Raji (cell line): ENCODE results near the gene CACNA1B.

ENCODE experiments used
- POLR2A ChIP-seq: IDR thresholded peaks from 2 replicates; pipeline ENCODE4 v1.6.1; 2011; ENCODE audit warnings: low read depth, low read length, control low read depth; ENCODE audit not compliant: insufficient read depth

Gene CACNA1B

DNA sequence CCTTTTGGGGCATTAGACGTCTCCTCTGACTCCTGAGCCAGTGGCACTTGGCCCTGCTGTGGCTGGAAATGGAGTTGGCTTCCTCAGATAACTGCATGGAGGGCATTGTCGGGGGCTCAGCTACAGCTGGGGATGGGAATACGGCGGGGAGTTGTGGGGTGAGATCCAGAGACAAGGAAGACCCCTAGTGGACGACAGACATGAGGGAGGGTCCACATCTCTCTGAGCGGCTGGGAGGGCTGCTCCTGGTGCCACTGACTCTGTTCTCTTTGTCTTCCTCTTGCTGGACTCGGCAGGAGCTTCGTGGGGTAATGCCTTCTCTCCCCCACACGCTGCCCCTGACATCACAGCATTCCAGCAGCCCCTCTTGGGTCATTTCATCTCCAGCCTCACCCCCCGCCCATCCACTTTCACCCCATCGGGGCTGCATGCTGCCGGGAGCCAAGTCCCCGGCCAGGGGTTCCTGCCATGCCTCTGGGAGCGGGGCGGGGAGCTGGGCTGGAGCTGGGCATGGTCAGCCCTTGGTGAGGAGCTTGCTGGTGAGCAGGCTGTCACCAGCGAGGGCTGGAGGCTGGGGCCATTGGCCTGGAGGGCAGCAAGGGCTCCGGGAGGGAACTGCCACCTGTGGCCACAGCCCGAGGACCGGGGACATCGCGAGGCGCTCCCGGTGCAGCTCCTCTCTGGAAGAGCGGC is 172.3 kb downstream of the CACNA1B start:
- no peak for TF ChIP-seq POLR2A

- no peak for TF ChIP-seq POLR2A
Measured at GRCh38 chr9:138050472-138051330, 173.1 kb downstream of the CACNA1B start.

DNA sequence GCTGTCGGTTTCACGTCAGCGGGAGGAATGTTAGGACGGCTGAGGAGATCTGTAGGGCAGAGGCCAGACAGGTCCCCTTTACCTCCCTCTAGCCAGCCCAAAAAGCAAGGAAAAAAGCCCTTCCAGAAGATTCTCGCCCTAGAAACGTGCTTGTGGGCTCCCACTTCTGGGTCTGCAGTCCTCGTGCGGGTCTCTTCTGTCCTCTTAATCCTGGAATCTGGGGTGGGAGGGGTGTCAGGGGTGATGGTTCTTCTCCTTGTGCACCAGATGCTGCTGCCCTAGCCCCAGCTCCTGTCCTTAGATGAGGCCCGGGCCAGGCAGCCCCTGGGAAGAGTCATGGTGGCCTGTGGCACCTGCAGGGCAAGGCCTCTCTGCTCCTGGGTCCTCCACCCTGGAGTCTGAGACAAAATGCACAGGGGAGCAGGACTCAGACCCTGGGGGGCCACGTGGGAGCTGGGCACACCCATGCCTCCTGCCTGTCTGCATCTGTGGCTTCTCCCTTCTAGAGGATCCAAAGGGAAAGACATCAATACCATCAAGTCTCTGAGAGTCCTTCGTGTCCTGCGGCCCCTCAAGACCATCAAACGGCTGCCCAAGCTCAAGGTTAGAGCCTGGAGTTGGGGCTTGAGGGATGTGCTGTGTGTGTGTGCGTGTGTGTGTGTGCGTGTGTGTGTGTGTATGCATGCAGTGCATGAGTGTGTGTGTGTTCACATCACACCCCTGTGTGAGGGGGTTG is 174.2 kb downstream of the CACNA1B start:
- TF ChIP-seq POLR2A = no peak

DNA sequence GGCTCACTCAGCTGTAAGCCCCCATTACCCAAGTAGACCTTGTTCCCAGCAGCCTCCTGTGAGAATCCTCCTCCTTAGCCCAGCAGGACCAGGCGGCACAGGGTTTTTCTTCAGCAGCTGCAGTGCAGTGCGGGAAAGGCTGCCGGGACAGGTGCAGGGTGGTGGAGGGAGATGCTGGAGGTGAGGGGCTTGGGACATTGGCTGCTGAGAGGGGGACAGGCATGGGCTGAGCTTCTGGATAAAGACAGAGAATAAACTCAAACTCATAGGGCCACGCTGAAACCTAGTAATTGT is 174.7 kb downstream of the CACNA1B start:
- TF ChIP-seq POLR2A = no peak

GRCh38 chr9:138052635-138053320 is 175.2 kb downstream of the CACNA1B start:
- TF ChIP-seq POLR2A = no peak

- TF ChIP-seq POLR2A = no peak
Measured at GRCh38 chr9:138053321-138053868, 175.8 kb downstream of the CACNA1B start.

DNA sequence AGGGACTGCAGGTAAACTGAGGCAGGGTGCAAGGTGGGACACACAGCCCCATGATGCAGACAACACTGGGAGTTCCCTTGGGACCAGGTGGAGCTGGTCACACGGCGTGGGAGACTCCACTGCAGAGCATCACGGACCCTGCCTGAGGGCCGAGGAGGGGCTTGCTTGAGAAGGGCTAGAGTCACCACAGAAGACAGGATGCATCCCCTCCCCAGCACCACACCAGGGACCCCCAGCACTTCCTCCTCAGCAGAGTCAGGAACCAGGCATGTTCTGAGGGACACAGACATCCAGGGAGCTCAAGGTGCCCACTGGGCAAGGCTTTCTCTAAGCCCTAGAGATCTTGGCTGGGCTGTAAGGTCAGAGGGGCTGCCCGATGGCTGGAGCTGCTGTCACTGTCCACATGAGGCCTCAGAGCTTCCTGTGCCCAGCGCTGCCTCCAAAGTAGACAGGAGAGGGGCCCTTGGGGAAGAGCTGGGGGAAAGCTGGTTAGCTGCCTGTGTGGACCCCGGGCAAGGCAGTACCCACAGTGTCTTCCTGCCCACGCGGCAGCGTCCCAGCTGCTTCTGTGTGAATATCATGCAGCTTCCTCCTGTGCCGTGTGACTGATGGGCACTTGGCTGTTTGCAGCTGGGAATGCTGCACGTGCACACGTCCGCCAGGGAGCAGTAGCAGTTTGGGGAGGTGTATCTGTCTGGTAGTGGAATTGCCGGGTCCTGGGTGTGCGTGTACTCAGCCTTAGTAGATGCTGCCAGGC is 176.6 kb downstream of the CACNA1B start:
- TF ChIP-seq POLR2A = no peak

DNA sequence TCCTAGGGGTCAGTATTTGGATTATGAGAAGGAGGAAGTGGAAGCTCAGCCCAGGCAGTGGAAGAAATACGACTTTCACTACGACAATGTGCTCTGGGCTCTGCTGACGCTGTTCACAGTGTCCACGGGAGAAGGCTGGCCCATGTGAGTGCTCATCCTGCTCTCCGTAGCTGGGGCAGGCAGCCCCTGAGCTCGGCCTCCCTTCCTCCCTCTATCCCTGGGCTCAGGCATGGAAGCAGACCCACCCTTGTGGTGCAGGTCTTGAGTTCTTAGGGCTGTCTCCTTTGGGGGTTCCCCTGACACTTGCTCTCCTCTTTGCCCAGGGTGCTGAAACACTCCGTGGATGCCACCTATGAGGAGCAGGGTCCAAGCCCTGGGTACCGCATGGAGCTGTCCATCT is 180.1 kb downstream of the CACNA1B start:
- no peak for TF ChIP-seq POLR2A

- no peak for TF ChIP-seq POLR2A
Measured at GRCh38 chr9:138058181-138058580, 180.6 kb downstream of the CACNA1B start.

- TF ChIP-seq POLR2A = no peak
Measured at GRCh38 chr9:138059196-138059595, 181.6 kb downstream of the CACNA1B start.

- no peak for TF ChIP-seq POLR2A
Measured at GRCh38 chr9:138060365-138060764, 182.8 kb downstream of the CACNA1B start.

- TF ChIP-seq POLR2A = no peak
Measured at GRCh38 chr9:138060881-138061280, 183.3 kb downstream of the CACNA1B start.

GRCh38 chr9:138061631-138062030 is 184.0 kb downstream of the CACNA1B start:
- TF ChIP-seq POLR2A = no peak

DNA sequence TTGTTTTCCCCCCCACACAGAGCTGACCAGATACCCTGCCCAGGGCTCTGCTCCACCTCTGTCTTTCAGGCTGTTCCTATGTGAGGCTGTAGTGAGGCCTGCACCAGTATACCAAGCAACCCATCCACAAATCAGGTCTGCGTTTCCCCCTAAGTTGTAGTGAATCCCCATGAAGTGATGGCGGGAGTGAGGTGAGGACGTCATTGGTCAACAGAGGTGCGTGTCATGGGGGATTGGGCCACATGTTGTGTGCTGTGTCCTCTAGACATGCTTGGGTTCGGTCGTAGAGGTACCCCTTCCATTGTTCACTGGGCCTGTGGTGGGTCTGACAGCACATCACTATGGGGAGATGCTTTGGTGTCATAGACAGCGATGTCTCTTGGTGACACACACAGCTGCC is 184.6 kb downstream of the CACNA1B start:
- TF ChIP-seq POLR2A = no peak
